SK-N-SH treated with all-trans-retinoic acid at 6 μM for 48 hours (cell line): ENCODE data around the gene SLC37A1.

Experiments used
- ATAC-seq: fragments of 200-7000 bp; cut with Tn5 transposase; 3 replicates; pipeline ENCODE4 v1.9.1; 2020; ENCODE audit warnings: mild to moderate bottlenecking, moderate library complexity
- BACH2 ChIP-seq: fragments of 250-450 bp; sonication (Bioruptor Pico); IDR thresholded peaks from 2 replicates; pipeline ENCODE4 v1.9.0; 2021; ENCODE audit warnings: mild to moderate bottlenecking, borderline replicate concordance
- CREB5 ChIP-seq: fragments of 250-450 bp; sonication (Bioruptor Pico); IDR thresholded peaks from 2 replicates; pipeline ENCODE4 v1.5.1; 2020; ENCODE audit warnings: low read depth, mild to moderate bottlenecking, moderate library complexity
- CSRNP3 ChIP-seq: fragments of 250-450 bp; sonication (Bioruptor Pico); IDR thresholded peaks from 2 replicates; pipeline ENCODE4 v1.5.1; 2021; ENCODE audit warnings: mild to moderate bottlenecking, moderate library complexity
- GLIS3 ChIP-seq: fragments of 250-450 bp; sonication (Bioruptor Pico); IDR thresholded peaks from 2 replicates; pipeline ENCODE4 v1.5.0; 2020; ENCODE audit warnings: mild to moderate bottlenecking, moderate library complexity
- ISL1 ChIP-seq: fragments of 250-450 bp; sonication (Bioruptor Pico); IDR thresholded peaks from 2 replicates; pipeline ENCODE4 v2.1.2; 2022; ENCODE audit warnings: mild to moderate bottlenecking, moderate library complexity
- OSR1 ChIP-seq: fragments of 250-450 bp; sonication (Bioruptor Pico); IDR thresholded peaks from 2 replicates; pipeline ENCODE4 v1.8.0; 2022; ENCODE audit warnings: moderate library complexity, mild to moderate bottlenecking, inconsistent platforms
- PATZ1 ChIP-seq: fragments of 250-450 bp; sonication (Bioruptor Pico); IDR thresholded peaks from 2 replicates; pipeline ENCODE4 v1.8.0; 2020; ENCODE audit warnings: mild to moderate bottlenecking, moderate library complexity, borderline replicate concordance
- TCF4 ChIP-seq: fragments of 250-450 bp; sonication (Bioruptor Pico); IDR thresholded peaks from 2 replicates; pipeline ENCODE4 v1.8.0; 2021; ENCODE audit warnings: mild to moderate bottlenecking, moderate library complexity, borderline replicate concordance
- TOX ChIP-seq: fragments of 250-450 bp; sonication (Bioruptor Pico); IDR thresholded peaks from 2 replicates; pipeline ENCODE4 v1.8.0; 2021; ENCODE audit warnings: mild to moderate bottlenecking, moderate library complexity, borderline replicate concordance
- TSHZ2 ChIP-seq: fragments of 250-450 bp; sonication (Bioruptor Pico); IDR thresholded peaks from 2 replicates; pipeline ENCODE4 v1.5.0; 2020; ENCODE audit warnings: mild to moderate bottlenecking, moderate library complexity
- ZC3H10 ChIP-seq: fragments of 250-450 bp; sonication (Bioruptor Pico); IDR thresholded peaks from 2 replicates; pipeline ENCODE4 v1.5.1; 2021; ENCODE audit warnings: mild to moderate bottlenecking, moderate library complexity
- ZFP3 ChIP-seq: fragments of 250-450 bp; sonication (Bioruptor Pico); IDR thresholded peaks from 2 replicates; pipeline ENCODE4 v1.5.0; 2020; ENCODE audit warnings: mild to moderate bottlenecking, moderate library complexity
- ZFP30 ChIP-seq: fragments of 450-650 bp; formaldehyde crosslinking; IDR thresholded peaks from 2 replicates; pipeline ENCODE4 v1.5.0; 2022; ENCODE audit warnings: mild to moderate bottlenecking, moderate library complexity
- ZNF70 ChIP-seq: fragments of 450-650 bp; formaldehyde crosslinking; IDR thresholded peaks from 2 replicates; pipeline ENCODE4 v1.5.0; 2020; ENCODE audit warnings: mild to moderate bottlenecking, moderate library complexity
- ZNF8 ChIP-seq: fragments of 450-650 bp; formaldehyde crosslinking; IDR thresholded peaks from 2 replicates; pipeline ENCODE4 v1.5.0; 2020; ENCODE audit warnings: mild to moderate bottlenecking, moderate library complexity

SLC37A1 gene

GRCh38 chr21:42579456-42580075 is 65.9 kb downstream of the SLC37A1 start:
- no peak for ATAC-seq
- TF ChIP-seq PATZ1 (no peak), TSHZ2 (no peak), BACH2 (CRISPR knock-in tag) (no peak), TOX (CRISPR knock-in tag) (no peak), ISL1 (no peak), GLIS3 (CRISPR knock-in tag) (no peak), ZC3H10 (CRISPR knock-in tag) (no peak), TCF4 (CRISPR knock-in tag) (no peak)

- no peak for ATAC-seq
These were observed 66.6 kb downstream of the SLC37A1 start for GRCh38 chr21:42580076-42580792.

GRCh38 chr21:42580793-42581321 is 67.2 kb downstream of the SLC37A1 start:
- TF ChIP-seq CSRNP3 (CRISPR knock-in tag) (no peak), PATZ1 (no peak)
- TF ChIP-seq, all 23 proteins: peak for 0
- no peak for ATAC-seq

More at GRCh38 chr21:42580076-42580792, 66.6 kb downstream of the SLC37A1 start:
- TF ChIP-seq CSRNP3 (CRISPR knock-in tag), result no peak
- no peak for TF ChIP-seq ZC3H10 (CRISPR knock-in tag)
- TF ChIP-seq ZNF8, result no peak
- no peak for TF ChIP-seq ZNF70
- no peak for TF ChIP-seq ZFP30
- no peak for TF ChIP-seq CREB5 (CRISPR knock-in tag)
- TF ChIP-seq TOX (CRISPR knock-in tag), result no peak
- no peak for TF ChIP-seq ZFP3 (CRISPR knock-in tag)
- no peak for TF ChIP-seq OSR1 (CRISPR knock-in tag)
